Measurements from ENCODE around the gene TIE1. TPM values are rescaled to one million over a fixed set of nuclear protein-coding genes. Genes with fewer than 3 reads are reported as not detected.

TIE1 gene
- total and polyA plus RNA-seq, 9 of the 15 experiments (the other 6 are each of a cell fraction or from before 2014, with no cell fraction given): 0.07 to 0.49 (median 0.14) TPM; not detected in 4

- TF ChIP-seq KDM5B (IDR thresholded peaks at IDR 0.05; ENCODE audit: insufficient replicate concordance, low read depth, low read length) (peak; percentile 78), VEZF1 (CRISPR knock-in tag; IDR thresholded peaks at IDR 0.05) (peak; percentile 90; the same call in 1 of the 2 replicates), RNF2 (IDR thresholded peaks at IDR 0.05) (peak; percentile 49; the same call in 1 of the 2 replicates), KLF16 (IDR thresholded peaks at IDR 0.05) (peak; percentile 41), SNRNP70 (optimal IDR thresholded peaks at IDR 0.05; ENCODE audit: low read depth, low read length) (no peak), PML (IDR thresholded peaks at IDR 0.05; ENCODE audit: low read length) (0 out of 2 replicates have a peak, but pooled peaks have one; percentile 34), GATA2 (CRISPR knock-in tag; IDR thresholded peaks at IDR 0.05) (peak; percentile 41; the same call in 1 of the 2 replicates), HNRNPK (IDR thresholded peaks at IDR 0.05; ENCODE audit: low read depth, low read length, poor library complexity, severe bottlenecking) (no peak), SMARCE1 (IDR thresholded peaks at IDR 0.05) (peak; percentile 61; the same call in 1 of the 2 replicates), ATF6 (CRISPR knock-in tag; IDR thresholded peaks at IDR 0.05) (peak; percentile 79), ZBTB8A (IDR thresholded peaks at IDR 0.05; ENCODE audit: partially characterized antibody) (no peak), POLR2B (IDR thresholded peaks at IDR 0.05; ENCODE audit: low read depth, partially characterized antibody) (peak; percentile 65), RBBP5 (IDR thresholded peaks at IDR 0.05; ENCODE audit: borderline replicate concordance, insufficient read depth, low read length, poor library complexity, severe bottlenecking) (peak; percentile 7), FOXK2 (conservative IDR thresholded peaks at IDR 0.05 in 1 of 2, IDR thresholded peaks at IDR 0.05 in 1 of 2; ENCODE audit: low read depth in 2 of 2) (peak in 1 of 2 experiments; percentile 11; a peak in 1 of 4 replicates), KAT7 (CRISPR knock-in tag; IDR thresholded peaks at IDR 0.05; ENCODE audit: borderline replicate concordance) (no peak), KLF10 (CRISPR knock-in tag; IDR thresholded peaks at IDR 0.05) (no peak), NFRKB (IDR thresholded peaks at IDR 0.05; ENCODE audit: low read depth) (peak; percentile 69), GTF2F1 (IDR thresholded peaks at IDR 0.05; ENCODE audit: low read depth, low read length) (0 out of 2 replicates have a peak, but pooled peaks have one; percentile 13), GABPB2 (CRISPR knock-in tag; conservative IDR thresholded peaks at IDR 0.05) (no peak), CC2D1A (IDR thresholded peaks at IDR 0.05) (no peak)
- TF ChIP-seq, protein P1, sequence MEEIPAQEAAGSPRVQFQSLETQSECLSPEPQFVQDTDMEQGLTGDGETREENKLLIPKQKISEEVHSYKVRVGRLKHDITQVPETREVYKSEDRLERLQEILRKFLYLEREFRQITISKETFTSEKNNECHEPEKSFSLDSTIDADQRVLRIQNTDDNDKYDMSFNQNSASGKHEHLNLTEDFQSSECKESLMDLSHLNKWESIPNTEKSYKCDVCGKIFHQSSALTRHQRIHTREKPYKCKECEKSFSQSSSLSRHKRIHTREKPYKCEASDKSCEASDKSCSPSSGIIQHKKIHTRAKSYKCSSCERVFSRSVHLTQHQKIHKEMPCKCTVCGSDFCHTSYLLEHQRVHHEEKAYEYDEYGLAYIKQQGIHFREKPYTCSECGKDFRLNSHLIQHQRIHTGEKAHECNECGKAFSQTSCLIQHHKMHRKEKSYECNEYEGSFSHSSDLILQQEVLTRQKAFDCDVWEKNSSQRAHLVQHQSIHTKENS (CRISPR knock-in tag; IDR thresholded peaks at IDR 0.05): no peak
- TF ChIP-seq, protein P2, sequence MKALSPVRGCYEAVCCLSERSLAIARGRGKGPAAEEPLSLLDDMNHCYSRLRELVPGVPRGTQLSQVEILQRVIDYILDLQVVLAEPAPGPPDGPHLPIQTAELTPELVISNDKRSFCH (CRISPR knock-in tag; IDR thresholded peaks at IDR 0.05): no peak
- TF ChIP-seq, protein P2 (tag; IDR thresholded peaks at IDR 0.05): peak; percentile 76
These were observed 57.5 kb downstream of the TIE1 start (continued) for GRCh38 chr1:43358121-43358745.
